GM12892 (cell line): ENCODE measurements around the gene AGRN.

Source experiments
- DNase-seq: peaks from one replicate; pipeline ENCODE4 v3.0.0; 2011; ENCODE audit not compliant: insufficient read length
- FAIRE-seq: peaks from 2 replicates; lab custom pipeline; 2011; peaks lifted over from hg19 to GRCh38; lab: Jason Lieb, UNC
- POLR2A ChIP-seq: IDR thresholded peaks from 2 replicates; pipeline ENCODE4 v1.6.1; 2011; ENCODE audit warnings: low read depth, low read length, control low read depth
- POLR2AphosphoS5 ChIP-seq: IDR thresholded peaks from 2 replicates; pipeline ENCODE4 v1.6.1; 2011; ENCODE audit warnings: low read depth, low read length, control low read depth
- TAF1 ChIP-seq: IDR thresholded peaks from 2 replicates; pipeline ENCODE4 v1.6.1; 2011; ENCODE audit warnings: low read depth, mild to moderate bottlenecking, control low read depth, low read length, borderline replicate concordance

Gene AGRN

DNA sequence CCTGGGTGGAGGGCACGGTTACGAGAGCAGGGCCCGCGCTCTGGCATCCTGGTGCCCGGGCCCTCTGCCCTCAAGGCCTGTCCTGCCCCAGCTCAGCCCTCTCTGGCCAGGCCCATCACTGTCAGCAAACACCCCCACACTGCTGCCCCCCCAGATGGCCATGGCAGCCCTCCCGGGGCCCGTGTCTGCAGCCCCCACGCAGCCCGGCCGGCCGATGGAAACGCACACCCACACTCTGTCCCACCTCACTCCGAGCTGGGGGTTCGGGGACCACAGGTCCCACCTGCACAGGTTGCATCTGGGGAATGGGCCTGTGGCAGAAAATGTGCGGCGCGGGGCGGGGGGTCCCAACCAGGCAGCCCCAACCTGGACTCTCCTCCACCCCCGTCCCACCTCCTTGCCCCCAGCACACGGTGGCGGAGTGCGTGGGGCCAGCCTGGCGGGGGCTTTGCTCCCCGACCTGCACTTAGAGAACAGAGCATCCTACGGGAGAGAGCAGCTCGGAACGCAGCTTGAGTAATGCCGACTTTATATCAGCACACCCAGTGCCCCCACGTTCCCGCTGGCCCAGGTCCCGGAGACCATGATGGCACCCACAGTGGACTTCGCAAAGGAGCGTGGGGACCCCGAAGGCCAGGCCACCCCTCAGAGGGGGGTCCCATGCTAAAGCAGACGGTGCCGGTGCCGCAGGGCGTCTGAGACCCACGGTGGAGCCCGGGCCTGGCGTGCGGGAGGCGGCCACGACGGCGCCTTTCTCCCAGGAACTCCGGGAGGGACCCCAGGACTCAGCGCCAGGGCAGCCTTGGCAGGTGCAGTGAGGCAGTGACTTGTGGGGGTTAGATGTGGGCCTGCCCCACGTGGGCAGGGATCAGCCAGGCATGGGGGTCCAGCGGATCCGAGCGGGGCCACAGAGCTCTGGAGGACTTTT, 61.7 kb downstream of the AGRN start:
- no peak for TF ChIP-seq POLR2AphosphoS5
- TF ChIP-seq TAF1, result no peak
- TF ChIP-seq POLR2A, result no peak
- DNase-seq (peak; percentile 20), FAIRE-seq (no peak)

DNA sequence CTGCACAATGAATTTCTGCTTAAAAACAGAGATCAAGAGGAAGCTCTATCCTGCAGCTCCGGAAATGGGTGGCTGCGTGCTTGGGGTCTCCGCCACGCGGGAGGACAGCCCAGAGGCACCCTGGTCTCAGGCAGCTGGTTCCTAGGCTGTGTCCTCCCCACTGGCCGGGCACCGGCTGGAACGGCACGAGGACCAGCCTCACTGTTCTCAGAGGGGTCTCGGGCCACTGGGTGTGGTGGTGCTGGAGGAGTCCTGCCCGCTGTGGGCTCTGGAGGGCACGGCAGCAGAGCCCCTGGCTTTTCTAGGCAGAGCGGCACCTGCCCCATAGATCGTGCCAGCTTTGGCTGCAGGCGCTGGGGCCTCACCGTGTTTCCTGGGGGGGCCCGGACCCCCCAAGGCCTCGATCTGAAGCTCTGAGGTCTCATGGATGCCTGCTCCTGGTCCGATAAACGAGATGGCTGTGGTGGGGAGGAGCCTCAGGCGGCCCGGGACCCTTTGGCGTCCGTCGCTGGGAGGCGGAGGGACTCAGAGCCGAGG, 62.4 kb downstream of the AGRN start:
- TF ChIP-seq POLR2AphosphoS5, result no peak
- peak; percentile 9 for DNase-seq
- no peak for FAIRE-seq

DNA sequence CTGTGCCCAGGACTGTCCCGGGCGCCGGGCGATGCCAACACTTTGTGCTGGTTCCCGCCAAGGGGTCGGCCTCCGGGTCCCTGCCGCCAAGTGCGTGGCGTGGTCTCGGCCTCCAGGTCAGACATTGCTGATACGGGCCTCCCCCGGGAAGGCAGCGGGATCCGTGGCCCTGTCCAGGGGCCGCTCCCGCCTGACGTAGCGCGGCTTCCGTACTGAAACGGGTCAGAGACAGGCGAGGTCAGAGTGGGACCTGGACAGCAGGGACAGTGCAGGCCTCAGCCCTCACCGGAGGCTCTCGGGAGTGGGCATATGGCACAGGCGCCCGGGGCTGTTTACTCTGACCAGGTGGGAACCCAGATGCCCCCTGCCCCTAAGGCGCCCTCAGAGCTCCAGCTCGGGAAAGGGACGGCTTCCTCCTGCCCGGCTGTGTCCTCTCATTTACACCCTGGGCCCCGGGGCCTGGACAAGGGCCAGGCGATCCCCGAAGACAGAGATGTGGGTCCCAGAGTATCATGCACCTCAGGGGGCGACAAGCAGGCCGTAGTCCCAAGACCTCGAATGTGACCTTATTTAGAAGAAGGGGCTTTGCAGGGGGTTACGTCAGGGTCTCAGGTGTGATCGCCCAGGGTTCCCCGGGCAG, 63.0 kb downstream of the AGRN start:
- no peak for TF ChIP-seq POLR2A
- no peak for DNase-seq
- no peak for FAIRE-seq

DNA sequence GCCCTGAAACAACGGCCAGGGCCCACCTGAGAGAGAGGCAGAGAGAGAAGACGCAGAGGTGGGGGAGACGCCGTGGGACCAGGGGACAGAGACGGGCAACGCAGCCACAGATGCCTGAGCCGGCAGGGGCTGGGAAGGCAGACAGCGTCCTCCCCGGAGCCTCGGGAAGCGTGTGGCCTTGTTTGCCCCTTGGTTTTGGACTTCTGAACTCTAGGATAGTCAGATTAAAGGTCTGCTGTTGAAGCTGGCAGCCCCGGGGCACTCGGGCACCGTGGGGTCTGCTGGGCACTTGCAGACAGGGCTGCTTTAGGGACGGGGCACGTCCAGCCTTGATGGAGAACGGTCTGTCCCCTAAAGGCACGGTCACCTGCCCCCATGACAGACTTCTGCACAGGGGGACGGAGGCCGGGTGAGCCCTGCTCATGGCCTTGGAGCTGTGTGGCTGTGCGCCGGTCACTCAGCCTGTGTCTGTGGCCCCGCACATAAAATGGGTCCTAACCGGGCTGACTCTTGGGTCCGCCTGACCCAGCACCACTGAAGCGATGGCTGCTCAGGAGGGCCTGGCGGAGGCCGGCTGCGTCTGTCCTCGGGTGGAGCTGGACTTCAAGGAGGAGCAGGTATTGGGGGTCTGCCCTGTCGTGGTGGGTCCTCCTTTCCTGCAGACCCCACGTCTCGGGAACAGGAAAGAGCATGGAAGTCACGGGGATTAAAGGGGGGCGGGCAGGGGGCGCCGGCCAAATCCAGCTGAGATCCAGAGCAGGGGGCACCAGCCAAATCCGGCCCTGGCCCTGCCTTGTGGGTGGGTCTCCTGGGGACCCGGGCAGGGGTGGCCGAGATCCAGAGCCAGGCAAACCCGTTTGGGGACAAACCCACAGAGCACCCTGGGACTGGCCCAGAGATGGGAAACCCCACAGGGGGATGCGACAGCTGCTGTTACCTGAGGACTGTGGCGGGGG, 63.8 kb downstream of the AGRN start:
- FAIRE-seq (no peak), DNase-seq (peak; percentile 28)
- TF ChIP-seq POLR2AphosphoS5, result no peak
- no peak for TF ChIP-seq POLR2A
- no peak for TF ChIP-seq TAF1

DNA sequence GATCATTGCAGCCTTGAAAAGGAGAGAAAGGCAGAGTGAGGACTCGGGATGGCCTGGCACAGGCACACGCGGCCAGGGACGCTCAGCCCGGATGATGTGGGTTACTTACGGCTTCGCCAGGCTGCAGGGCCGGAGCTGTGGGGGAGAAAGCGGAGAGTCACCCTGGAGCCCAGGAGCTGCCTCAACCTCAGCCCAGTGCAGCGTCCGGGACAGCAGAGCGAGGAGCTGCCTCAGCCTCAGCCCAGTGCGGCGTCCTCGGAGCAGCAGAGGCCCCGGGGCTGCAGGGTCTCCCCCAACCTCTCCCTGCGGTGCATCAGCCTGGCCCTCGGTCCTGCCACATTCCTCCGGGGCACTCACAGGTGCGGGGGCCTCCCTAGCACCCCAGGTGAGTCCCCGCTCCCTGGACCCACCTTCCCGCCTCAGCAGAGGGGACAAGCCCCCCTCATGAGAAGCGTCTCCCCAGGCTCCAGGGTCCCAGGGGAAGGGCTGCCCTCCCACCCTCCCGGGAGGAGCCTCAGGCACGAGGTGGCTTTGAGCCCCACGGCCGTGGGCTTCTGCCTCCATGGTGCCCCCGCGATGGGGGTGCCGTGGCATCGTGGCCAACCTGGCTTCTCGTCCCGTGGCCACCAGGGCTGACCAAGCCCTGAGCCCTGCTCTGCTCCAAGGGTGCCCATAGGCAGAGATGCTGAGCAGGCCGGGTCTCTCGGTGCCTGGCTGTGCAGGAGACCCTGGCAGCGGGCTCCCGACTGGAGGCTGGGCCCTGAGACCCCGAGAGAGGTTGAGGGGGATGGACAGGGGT, 64.7 kb downstream of the AGRN start:
- DNase-seq (no peak), FAIRE-seq (no peak)
- no peak for TF ChIP-seq POLR2AphosphoS5
- no peak for TF ChIP-seq TAF1
- no peak for TF ChIP-seq POLR2A

DNA sequence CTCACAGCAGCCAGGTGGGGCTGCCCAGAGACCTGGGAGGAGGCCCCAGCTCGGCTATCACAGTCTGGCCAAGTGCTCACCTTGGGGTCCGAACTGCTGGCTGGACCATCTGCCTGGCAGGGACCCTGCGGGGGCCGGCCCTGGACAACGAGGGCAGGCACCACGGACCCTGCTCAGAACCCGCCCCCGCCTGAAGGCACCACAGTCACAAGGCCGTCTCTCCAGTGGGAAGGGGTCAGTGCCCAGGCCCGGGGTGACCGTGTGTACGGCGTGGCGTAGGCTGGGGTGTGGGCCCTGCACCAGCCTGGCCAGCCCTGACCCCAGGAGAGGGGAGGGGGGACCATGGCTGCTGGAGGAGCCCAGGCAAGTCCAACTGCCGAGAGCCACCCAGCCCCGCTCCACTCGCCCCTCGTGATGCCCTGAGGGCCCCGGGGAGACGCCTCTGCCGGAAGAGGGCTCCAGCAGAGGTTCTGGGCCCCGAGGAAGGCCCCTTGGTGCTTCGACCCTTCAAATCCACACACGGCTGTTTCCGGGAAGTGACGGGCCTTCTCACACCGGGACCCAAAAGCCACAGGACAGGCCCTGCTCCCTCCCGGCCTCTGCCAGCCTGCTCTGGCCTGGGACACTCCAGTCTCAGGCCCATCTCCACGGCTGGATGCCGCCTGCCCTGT, 65.4 kb downstream of the AGRN start:
- no peak for FAIRE-seq
- TF ChIP-seq POLR2AphosphoS5, result no peak
- TF ChIP-seq POLR2A, result no peak
- DNase-seq, result no peak

DNA sequence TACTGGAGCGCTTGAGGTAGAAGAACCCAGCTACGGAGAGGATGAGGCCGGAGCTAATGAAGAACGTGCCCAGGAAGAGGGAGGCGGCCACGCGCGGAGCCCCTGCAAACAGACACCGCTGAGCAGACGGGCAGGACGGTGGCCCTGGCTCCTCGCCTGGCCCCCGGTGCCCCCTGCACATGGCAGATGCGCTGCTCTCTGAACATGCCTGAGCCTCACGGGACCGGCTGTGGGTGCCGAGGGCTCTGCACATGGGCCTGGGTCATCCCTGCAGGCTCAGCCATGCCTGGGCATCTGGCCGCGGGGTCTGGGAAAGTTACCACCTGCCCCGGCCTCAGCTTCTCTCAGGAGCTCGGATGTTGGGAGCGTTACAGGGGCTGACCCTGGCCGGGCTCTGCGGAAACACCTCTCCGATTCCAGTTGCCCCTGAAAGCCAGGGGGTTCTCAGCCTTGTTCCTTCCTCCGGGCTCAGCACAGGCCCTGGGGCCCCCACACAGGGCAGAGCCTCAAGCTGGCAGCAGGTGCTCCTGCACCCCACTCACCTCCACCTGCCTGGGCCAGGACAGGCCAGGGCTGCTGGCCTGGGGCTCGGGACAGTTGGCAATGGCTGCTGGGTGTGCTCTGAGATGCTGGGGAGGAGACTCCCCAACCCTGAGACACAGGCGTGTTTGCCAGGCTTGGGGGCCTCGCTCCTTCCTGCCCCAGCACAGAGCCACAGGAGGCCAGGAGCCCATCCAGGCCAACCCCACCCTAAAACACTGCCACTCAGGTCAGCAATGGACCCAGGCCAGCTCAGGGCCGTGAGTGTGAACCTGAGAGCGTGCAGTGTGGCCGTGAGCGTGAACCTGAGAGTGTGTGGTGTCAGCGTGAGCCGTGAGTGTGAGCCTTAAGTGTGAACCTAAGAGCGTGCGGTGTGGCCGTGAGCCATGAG, 66.3 kb downstream of the AGRN start:
- DNase-seq, result no peak
- no peak for FAIRE-seq
- no peak for TF ChIP-seq TAF1
- no peak for TF ChIP-seq POLR2A
- TF ChIP-seq POLR2AphosphoS5, result no peak

DNA sequence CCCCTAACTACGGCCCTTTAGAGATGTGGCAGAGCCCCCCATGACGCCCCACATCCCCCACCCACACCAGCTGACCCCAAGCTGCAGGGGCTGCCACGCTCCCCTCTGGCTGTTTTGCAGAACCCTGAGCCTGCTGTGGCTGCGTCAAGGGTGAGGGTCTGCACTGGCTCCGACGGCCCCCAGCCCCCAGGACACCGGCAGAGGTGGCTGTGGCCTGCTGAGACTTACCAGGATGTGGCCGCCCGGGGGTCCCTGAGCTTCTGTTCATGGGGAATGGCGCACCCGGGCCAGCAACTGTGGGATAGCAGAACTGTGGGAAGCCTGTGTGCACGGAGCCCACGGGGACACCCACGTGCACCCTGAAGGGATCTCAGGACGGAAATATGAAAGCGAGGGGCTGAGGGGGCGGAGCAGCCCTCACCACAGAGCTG, 67.0 kb downstream of the AGRN start:
- TF ChIP-seq POLR2A (no peak), POLR2AphosphoS5 (no peak), TAF1 (no peak)
- DNase-seq (no peak), FAIRE-seq (no peak)

DNA sequence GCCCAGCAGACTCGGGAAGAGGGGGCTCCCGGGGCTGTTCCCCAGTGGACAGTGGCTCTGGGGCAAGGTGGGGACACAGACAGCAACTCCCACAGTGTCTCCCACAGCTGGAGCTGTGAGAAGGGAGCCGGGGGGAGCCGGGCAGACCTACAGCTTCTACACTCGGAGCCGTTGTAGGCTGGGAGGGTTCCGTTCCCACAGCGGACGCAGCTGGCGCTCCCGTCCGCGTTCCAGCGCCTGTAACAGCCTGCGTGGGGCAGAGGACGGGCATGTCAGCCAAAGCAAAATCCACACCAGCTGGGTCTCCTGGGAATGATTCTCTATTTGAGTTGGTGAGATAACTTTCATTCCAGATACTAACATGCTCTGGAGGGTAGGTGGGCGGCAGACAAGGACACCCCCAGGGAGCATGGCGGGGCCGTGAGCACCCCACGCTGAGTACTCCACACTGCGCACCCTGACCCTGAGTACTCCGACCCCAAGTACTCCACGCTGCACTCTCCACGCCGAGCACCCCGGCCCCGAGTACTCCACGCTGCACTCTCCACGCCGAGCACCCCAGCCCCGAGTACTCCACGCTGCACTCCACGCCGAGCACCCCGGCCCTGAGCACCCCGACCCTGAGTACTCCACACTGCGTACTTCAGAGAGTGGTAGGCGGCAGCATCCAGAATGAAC, 67.6 kb downstream of the AGRN start:
- DNase-seq, result no peak
- FAIRE-seq, result no peak
- TF ChIP-seq TAF1 (no peak), POLR2AphosphoS5 (no peak), POLR2A (no peak)
